G401 (cell line): ENCODE data around the gene KNDC1. TPM values are rescaled to one million over a fixed set of nuclear protein-coding genes. Genes with fewer than 3 reads are reported as not detected.

ENCODE experiments used
- DNase-seq: peaks from one replicate; pipeline ENCODE4 v3.0.0-alpha.2; 2015; ENCODE audit warnings: low spot score
- in situ Hi-C: cut with HindIII; loops from 2 replicates; pipeline ENCODE4 v1.10.0; 2016; ENCODE audit warnings: low sequenced_read_pairs, mixed read lengths
- total RNA-seq: library from RNA; depleted of rRNA; stranded (reverse); fragments of >200 nt; shearing (Covaris generic); gene quantifications from 2 replicates; pipeline ENCODE4 v1.2.3, GENCODE V29; 2014

KNDC1 gene
- total RNA-seq, 1 experiment from 2014 or later = 0.47 TPM

- no peak for DNase-seq
- in situ Hi-C loops = no loop called here
Observed at GRCh38 chr10:133198621-133199487, 38.8 kb downstream of the KNDC1 start.

GRCh38 chr10:133199488-133199885 lies 39.5 kb downstream of the KNDC1 start:
- no peak for DNase-seq
- in situ Hi-C loops = no loop called here

- no peak for DNase-seq
- in situ Hi-C loops = no loop called here
Observed at GRCh38 chr10:133199992-133200611, 40.1 kb downstream of the KNDC1 start.

- DNase-seq = no peak
- in situ Hi-C loops = no loop called here
Observed at GRCh38 chr10:133200621-133201031, 40.6 kb downstream of the KNDC1 start.

- no peak for DNase-seq
- in situ Hi-C loops = no loop called here
Observed at GRCh38 chr10:133201151-133201947, 41.3 kb downstream of the KNDC1 start.

GRCh38 chr10:133201948-133202725 lies 42.1 kb downstream of the KNDC1 start:
- no peak for DNase-seq
- in situ Hi-C loops = no loop called here

GRCh38 chr10:133202778-133203651 lies 43.0 kb downstream of the KNDC1 start:
- in situ Hi-C loops = no loop called here
- no peak for DNase-seq

GRCh38 chr10:133203652-133204195 lies 43.7 kb downstream of the KNDC1 start:
- DNase-seq = no peak
- in situ Hi-C loops = no loop called here

GRCh38 chr10:133204226-133205015 lies 44.4 kb downstream of the KNDC1 start:
- in situ Hi-C loops = no loop called here
- no peak for DNase-seq

GRCh38 chr10:133205146-133205545 lies 45.1 kb downstream of the KNDC1 start:
- no peak for DNase-seq
- in situ Hi-C loops = no loop called here

- no peak for DNase-seq
- in situ Hi-C loops = no loop called here
Observed at GRCh38 chr10:133206356-133207040, 46.5 kb downstream of the KNDC1 start.

GRCh38 chr10:133207041-133207600 lies 47.1 kb downstream of the KNDC1 start:
- no peak for DNase-seq
- in situ Hi-C loops = no loop called here

- in situ Hi-C loops = no loop called here
- no peak for DNase-seq
Observed at GRCh38 chr10:133207627-133208026, 47.6 kb downstream of the KNDC1 start.

GRCh38 chr10:133208466-133208865 lies 48.4 kb downstream of the KNDC1 start:
- no peak for DNase-seq
- in situ Hi-C loops = no loop called here

- in situ Hi-C loops = no loop called here
- DNase-seq = no peak
Observed at GRCh38 chr10:133209117-133209516, 49.1 kb downstream of the KNDC1 start.

GRCh38 chr10:133209641-133210040 lies 49.6 kb downstream of the KNDC1 start:
- in situ Hi-C loops = no loop called here
- no peak for DNase-seq
